PFSK-1 (cell line): ENCODE results near the gene BTRC.

Experiments used
- FOXP2 ChIP-seq: optimal IDR thresholded peaks from 2 replicates; pipeline ENCODE3; 2011; ENCODE audit warnings: borderline replicate concordance, control low read depth, inconsistent platforms; ENCODE audit not compliant: insufficient read depth; ENCODE audit errors: extremely low read length, extremely low read depth
- POLR2AphosphoS5 ChIP-seq: IDR thresholded peaks from 2 replicates; pipeline ENCODE4 v1.6.1; 2012; ENCODE audit warnings: low read depth, mild to moderate bottlenecking, control low read depth, low read length, moderate library complexity
- REST ChIP-seq, 2 experiments: IDR thresholded peaks; 2 replicates each; pipeline versions ENCODE4 v1.6.1 to v1.8.0; 2011 to 2012; ENCODE audit warnings: low read depth in 2 of 2, low read length in 2 of 2, control low read depth in 1 of 2, inconsistent platforms in 1 of 2, mild to moderate bottlenecking in 1 of 2, moderate library complexity in 1 of 2; ENCODE audit not compliant: insufficient read depth in 1 of 2
- SIN3A ChIP-seq: IDR thresholded peaks from 2 replicates; pipeline ENCODE4 v1.6.1; 2012; ENCODE audit warnings: mild to moderate bottlenecking, low read length, moderate library complexity, borderline replicate concordance; ENCODE audit not compliant: insufficient read depth
- TAF1 ChIP-seq: IDR thresholded peaks from 2 replicates; pipeline ENCODE4 v1.6.1; 2012; ENCODE audit warnings: low read length, control low read depth, borderline replicate concordance; ENCODE audit not compliant: insufficient read depth

GRCh38 chr10:101351017-101351416 lies 2.9 kb upstream of the BTRC start:
- TF ChIP-seq REST (IDR thresholded peaks at IDR 0.05; ENCODE audit: insufficient read depth in 1 of 2, low read depth in 2 of 2, low read length in 2 of 2): no peak
- TF ChIP-seq SIN3A: no peak
- TF ChIP-seq POLR2AphosphoS5: no peak
- TF ChIP-seq TAF1: no peak
- no peak for TF ChIP-seq FOXP2
